Measurements from ENCODE around the gene TP53TG5.
A peak's percentile ranks its signal among the peaks of the same experiment; 100 is the strongest.
"Not testable (repeated sequence)": the region's sequence is repeated elsewhere in the genome, so short reads cannot be mapped to it uniquely, and the experiment has no call there.

TP53TG5 gene

GRCh38 chr20:45365444-45365970 lies 12.6 kb downstream of the TP53TG5 start:
- Histone ChIP-seq H3K9me3 (ENCODE audit: control insufficient read depth, insufficient read depth, low read length) (no peaks in the 10 kb centered on the region), H3K4me1 (ENCODE audit: insufficient read depth, low read length) (peaks cover 4% of the 10 kb centered on the region; the same call in 1 of the 2 replicates), H3K36me3 (ENCODE audit: insufficient read depth, low read length) (no peaks in the 10 kb centered on the region), H3K9ac (ENCODE audit: low read depth, low read length) (no peak overlapping the region)

GRCh38 chr20:45363611-45364492 lies 14.3 kb downstream of the TP53TG5 start:
- no peaks in the 10 kb centered on the region for H3K9me3 ChIP-seq (ENCODE audit: control insufficient read depth, insufficient read depth, low read length)

DNA sequence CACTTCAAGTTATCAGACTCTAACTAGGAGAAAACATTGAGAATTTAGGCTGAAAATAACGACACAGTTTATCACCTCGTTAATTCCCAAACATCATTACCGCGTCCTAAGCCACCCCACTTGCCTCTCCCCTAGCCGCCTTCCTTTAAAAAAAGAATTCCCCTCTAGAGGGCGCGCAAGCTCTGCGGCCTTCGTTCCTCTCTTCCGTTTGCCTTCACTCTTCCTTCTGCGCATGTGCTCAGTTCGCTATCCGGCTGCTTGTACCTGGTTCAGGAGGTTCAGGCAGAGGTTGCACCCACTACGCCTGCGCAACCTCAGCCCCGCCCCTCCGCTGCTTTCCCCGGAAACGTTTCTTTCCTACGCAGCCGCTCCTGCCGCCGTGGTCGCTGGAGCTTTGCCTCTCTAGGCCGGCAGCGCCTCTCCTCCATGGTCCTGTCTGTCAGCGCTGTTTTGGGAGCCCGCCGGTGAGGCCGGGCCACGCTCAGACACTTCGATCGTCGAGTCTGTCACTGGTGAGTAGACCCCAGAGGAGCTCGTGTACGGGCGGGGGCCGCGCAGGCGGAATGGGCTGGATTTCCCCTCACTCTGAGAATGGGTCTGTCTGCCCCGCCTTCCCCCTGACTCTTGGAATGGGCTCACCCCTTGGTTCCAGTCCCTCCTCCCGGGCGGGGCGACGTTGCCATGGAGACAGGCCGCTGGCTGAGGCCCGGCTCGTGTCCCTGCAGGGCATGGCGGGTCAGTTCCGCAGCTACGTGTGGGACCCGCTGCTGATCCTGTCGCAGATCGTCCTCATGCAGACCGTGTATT lies 15.1 kb downstream of the TP53TG5 start, which contains the start of gene SYS1:
Gene SYS1 (plus strand): TSS at position 353 of the 807 bp plus-strand sequence. CDS start 376 bp downstream, at position 729.
- H3K36me3 ChIP-seq (ENCODE audit: insufficient read depth, low read length) = no peaks in the 10 kb centered on the region
- no peaks in the 10 kb centered on the region for H3K9me3 ChIP-seq (ENCODE audit: control insufficient read depth, insufficient read depth, low read length)
- H3K9ac ChIP-seq (ENCODE audit: low read depth, low read length) = peak within 1 kb of the TSS; percentile 86
- H3K4me1 ChIP-seq (ENCODE audit: insufficient read depth, low read length) = peaks cover 24% of the 10 kb centered on the region

More at GRCh38 chr20:45363611-45364492, 14.3 kb downstream of the TP53TG5 start:
- Histone ChIP-seq H3K36me3 (ENCODE audit: insufficient read depth, low read length) (no peaks in the 10 kb centered on the region), H3K9ac (ENCODE audit: low read depth, low read length) (peak overlapping the region; percentile 86; the same call in 1 of the 2 replicates), H3K4me1 (ENCODE audit: insufficient read depth, low read length) (peaks cover 16% of the 10 kb centered on the region)

DNA sequence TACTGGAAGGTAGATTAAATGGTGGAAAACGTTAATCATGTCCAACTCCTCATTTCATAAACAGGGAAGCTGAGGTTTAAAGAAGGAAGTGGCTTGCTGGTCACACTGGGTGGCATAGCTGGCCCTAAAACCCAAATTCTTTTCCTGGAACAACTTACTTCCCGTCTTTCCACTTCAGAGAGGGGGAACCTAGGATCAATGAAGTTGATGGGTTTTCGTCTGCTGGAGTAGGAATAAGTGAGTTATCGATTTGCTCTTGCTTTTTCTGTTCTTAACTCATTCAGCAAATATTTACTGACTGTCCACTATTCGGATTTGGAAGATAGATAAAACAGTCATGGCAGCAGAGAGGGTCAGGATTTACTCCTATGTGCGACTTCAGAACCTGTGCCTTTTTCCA lies 16.3 kb downstream of the TP53TG5 start:
- Histone ChIP-seq H3K4me1 (ENCODE audit: insufficient read depth, low read length) (peaks cover 27% of the 10 kb centered on the region), H3K9ac (ENCODE audit: low read depth, low read length) (no peak overlapping the region)

DNA sequence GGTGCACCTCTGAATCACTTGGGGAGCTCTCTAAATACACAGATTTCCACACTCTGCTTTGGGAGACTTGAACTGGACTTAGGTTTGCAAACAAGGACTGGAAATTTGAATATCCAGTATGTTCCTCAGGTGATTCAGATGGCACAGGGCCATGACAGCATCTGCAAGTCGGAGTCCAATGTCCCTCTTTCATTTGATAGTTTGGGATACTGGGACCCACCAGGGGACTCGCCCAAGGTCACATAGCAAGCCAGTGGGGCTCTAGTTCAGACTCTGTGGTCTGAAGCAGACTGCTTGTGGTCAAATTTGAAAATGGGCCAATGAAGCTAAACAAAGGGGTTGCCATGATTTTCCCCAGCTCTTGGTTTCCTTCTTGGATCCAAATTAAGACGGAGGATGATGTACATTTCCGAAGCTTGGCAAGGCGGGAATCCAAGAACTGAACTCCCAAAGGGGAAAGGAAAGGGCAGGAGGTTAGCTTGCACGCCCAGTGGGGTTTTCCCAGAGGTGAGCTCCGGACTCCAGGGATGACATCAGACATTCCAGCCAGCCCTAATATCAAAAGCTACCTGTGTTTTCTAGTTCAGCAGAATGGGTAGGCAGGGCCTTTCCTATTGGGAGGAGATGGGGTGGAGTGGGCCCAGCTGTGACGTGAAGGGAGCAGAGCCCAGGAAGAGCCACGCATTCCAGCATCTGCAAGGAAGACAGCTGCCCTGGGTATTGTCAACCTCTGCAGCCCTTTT lies 18.5 kb downstream of the TP53TG5 start:
- Histone ChIP-seq H3K9ac (ENCODE audit: low read depth, low read length) (no peak overlapping the region), H3K4me1 (ENCODE audit: insufficient read depth, low read length) (peaks cover 27% of the 10 kb centered on the region)

More for the DNA sequence above, 16.3 kb downstream of the TP53TG5 start:
- Histone ChIP-seq H3K36me3 (ENCODE audit: insufficient read depth, low read length) (no peaks in the 10 kb centered on the region), H3K9me3 (ENCODE audit: control insufficient read depth, insufficient read depth, low read length) (no peaks in the 10 kb centered on the region)

GRCh38 chr20:45359069-45359405 lies 19.1 kb downstream of the TP53TG5 start:
- Histone ChIP-seq H3K9ac (ENCODE audit: low read depth, low read length) (no peak overlapping the region), H3K36me3 (ENCODE audit: insufficient read depth, low read length) (no peaks in the 10 kb centered on the region), H3K4me1 (ENCODE audit: insufficient read depth, low read length) (peaks cover 27% of the 10 kb centered on the region), H3K9me3 (ENCODE audit: control insufficient read depth, insufficient read depth, low read length) (no peaks in the 10 kb centered on the region)

More for the DNA sequence above, 18.5 kb downstream of the TP53TG5 start:
- no peaks in the 10 kb centered on the region for H3K36me3 ChIP-seq (ENCODE audit: insufficient read depth, low read length)
- H3K9me3 ChIP-seq (ENCODE audit: control insufficient read depth, insufficient read depth, low read length) = no peaks in the 10 kb centered on the region

- Histone ChIP-seq H3K4me1 (ENCODE audit: insufficient read depth, low read length) (peaks cover 23% of the 10 kb centered on the region), H3K9me3 (ENCODE audit: control insufficient read depth, insufficient read depth, low read length) (no peaks in the 10 kb centered on the region), H3K36me3 (ENCODE audit: insufficient read depth, low read length) (no peaks in the 10 kb centered on the region), H3K9ac (ENCODE audit: low read depth, low read length) (no peak overlapping the region)
These were observed 19.6 kb downstream of the TP53TG5 start for GRCh38 chr20:45358282-45359068.

- no peak overlapping the region for H3K9ac ChIP-seq (ENCODE audit: low read depth, low read length)
- H3K4me1 ChIP-seq (ENCODE audit: insufficient read depth, low read length) = peaks cover 23% of the 10 kb centered on the region
These were observed 22.7 kb downstream of the TP53TG5 start for GRCh38 chr20:45355209-45356084.

DNA sequence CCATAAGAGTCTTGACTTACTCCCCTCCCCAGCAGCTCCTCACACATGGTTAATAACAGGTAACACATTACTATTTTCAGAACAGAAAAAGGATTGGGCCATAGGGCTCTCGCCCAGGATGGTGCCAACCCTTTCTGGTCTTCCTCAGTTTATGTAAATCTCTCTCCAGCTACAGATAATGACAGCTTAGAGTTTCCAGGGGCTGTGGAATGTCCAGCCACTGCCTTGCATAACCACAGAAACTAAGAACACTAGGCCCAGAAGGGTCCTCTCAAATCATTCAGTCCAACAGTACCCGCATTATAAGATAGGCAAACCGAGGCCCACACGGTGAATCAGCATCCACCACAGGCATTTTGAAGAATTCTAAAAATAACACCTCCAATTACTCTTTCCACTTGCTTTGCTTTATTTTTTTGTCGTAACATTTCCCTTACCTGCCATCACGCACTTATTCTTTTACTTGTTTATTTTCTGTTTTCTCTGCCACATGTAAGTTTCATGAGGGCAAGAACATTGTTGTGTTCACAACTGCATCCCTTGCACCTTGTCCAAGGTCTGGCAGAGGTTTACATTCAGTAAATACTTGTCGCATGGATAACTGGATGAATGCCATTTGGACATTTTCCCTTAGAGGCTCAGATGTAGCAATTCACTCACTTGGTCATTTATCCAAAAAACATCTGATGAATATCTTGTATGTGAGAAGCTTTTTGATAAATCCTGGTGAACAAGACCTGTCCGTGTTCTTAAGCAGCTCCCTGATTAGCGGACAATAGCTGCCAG lies 23.5 kb downstream of the TP53TG5 start:
- H3K9me3 ChIP-seq (ENCODE audit: control insufficient read depth, insufficient read depth, low read length) = no peaks in the 10 kb centered on the region
- no peaks in the 10 kb centered on the region for H3K36me3 ChIP-seq (ENCODE audit: insufficient read depth, low read length)
- peaks cover 17% of the 10 kb centered on the region for H3K4me1 ChIP-seq (ENCODE audit: insufficient read depth, low read length)
- H3K9ac ChIP-seq (ENCODE audit: low read depth, low read length) = no peak overlapping the region

More at GRCh38 chr20:45355209-45356084, 22.7 kb downstream of the TP53TG5 start:
- Histone ChIP-seq H3K9me3 (ENCODE audit: control insufficient read depth, insufficient read depth, low read length) (no peaks in the 10 kb centered on the region), H3K36me3 (ENCODE audit: insufficient read depth, low read length) (no peaks in the 10 kb centered on the region)

DNA sequence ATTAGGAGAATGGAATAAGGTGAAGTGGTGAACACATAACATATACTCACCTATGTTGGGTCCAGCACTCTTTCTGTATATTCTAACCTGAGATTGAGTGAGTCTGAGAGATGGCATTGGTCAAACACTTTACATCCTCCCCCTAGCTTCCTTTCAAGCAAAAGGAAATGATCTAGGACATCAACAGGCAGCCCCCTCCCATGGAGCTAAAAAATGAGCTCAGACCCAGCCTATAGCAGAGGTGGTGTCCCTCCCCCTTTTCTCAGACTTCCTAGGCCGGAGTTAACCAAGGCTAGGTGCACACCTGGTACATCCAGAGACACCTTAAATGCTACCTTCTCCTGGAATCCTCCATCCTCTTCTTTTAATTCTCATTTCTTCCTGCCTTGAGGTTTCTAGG lies 24.4 kb downstream of the TP53TG5 start:
- H3K36me3 ChIP-seq (ENCODE audit: insufficient read depth, low read length) = no peaks in the 10 kb centered on the region
- peaks cover 10% of the 10 kb centered on the region for H3K4me1 ChIP-seq (ENCODE audit: insufficient read depth, low read length)
- no peak overlapping the region for H3K9ac ChIP-seq (ENCODE audit: low read depth, low read length)
- no peaks in the 10 kb centered on the region for H3K9me3 ChIP-seq (ENCODE audit: control insufficient read depth, insufficient read depth, low read length)

GRCh38 chr20:45352729-45353128 lies 25.4 kb downstream of the TP53TG5 start:
- Histone ChIP-seq H3K36me3 (ENCODE audit: insufficient read depth, low read length) (no peaks in the 10 kb centered on the region), H3K4me1 (ENCODE audit: insufficient read depth, low read length) (peaks cover 3% of the 10 kb centered on the region; the same call in 1 of the 2 replicates), H3K9ac (ENCODE audit: low read depth, low read length) (no peak overlapping the region), H3K9me3 (ENCODE audit: control insufficient read depth, insufficient read depth, low read length) (no peaks in the 10 kb centered on the region)

DNA sequence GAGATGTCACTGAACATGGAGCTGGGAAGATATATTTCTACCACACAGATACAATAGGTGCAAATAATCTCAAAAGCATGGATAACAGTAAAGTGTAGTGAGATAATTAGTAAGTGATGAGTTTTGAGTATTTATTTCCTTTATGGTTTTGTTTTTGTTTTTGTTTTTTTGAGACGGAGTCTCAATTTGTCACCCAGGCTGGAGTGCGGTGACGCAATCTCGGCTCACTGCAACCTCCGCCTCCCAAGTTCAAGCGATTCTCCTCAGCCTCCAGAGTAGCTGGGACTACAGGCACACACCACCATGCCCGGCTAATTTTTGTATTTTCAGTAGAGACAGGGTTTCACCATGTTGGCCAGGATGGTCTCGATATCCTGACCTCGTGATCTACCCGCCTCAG lies 27.3 kb downstream of the TP53TG5 start:
- H3K4me1 ChIP-seq (ENCODE audit: insufficient read depth, low read length) = peaks cover 14% of the 10 kb centered on the region
- H3K9ac ChIP-seq (ENCODE audit: low read depth, low read length); H3K36me3 ChIP-seq (ENCODE audit: insufficient read depth, low read length); H3K9me3 ChIP-seq (ENCODE audit: control insufficient read depth, insufficient read depth, low read length): not testable (repeated sequence)

All from ES-I3 (cell line).